CD4-positive, alpha-beta T cell treated with Interleukin-17A for 1 hour (primary cell): ENCODE data around the gene C14orf180.

Experiments used
- DNase-seq: peaks from one replicate; pipeline ENCODE4 v3.0.0-alpha.2; 2020

Gene C14orf180

GRCh38 chr14:104550340-104550860 is 29.2 kb upstream of the C14orf180 start:
- no peak for DNase-seq

DNA sequence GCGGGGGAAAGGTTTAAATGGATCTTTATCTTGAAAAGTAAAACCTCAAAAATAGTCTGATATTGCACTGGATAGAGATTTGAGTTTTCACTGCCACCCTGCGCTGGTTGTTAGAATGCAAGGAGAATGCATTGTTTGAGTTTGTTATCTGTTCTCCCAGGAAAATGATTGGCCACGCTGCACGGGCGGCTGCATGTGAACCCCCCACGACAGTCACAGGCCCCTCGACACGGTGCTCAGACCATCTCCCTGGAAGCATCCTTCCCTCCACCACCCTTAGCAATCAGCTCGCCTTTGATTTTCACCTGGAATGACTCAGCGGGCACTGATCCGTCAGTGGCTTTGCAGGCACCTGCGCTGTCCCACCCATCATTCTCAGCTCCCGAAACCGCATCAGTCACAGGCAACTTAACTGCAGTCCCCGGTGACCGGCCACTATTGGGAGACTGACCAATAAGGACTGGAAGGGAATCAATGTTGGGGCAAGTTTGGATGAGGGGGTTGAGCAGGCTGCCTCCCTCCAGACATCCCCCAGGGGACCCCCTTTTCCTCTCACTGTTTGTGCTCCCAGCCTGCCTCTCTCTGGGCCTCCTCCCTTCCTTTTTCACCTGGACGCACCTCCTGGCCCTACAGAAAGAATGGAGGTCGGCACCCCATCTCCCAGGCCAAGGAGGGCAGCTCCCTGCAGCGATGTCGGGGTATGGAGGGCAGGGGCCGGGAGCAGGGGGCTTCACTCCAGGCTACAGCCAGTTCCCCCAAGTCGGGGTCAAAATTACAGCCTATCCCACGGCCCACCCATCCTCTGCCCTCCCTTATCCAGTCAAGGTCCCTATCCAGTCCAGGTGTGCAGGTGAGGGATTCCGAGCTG is 28.5 kb upstream of the C14orf180 start:
- DNase-seq: no peak

DNA sequence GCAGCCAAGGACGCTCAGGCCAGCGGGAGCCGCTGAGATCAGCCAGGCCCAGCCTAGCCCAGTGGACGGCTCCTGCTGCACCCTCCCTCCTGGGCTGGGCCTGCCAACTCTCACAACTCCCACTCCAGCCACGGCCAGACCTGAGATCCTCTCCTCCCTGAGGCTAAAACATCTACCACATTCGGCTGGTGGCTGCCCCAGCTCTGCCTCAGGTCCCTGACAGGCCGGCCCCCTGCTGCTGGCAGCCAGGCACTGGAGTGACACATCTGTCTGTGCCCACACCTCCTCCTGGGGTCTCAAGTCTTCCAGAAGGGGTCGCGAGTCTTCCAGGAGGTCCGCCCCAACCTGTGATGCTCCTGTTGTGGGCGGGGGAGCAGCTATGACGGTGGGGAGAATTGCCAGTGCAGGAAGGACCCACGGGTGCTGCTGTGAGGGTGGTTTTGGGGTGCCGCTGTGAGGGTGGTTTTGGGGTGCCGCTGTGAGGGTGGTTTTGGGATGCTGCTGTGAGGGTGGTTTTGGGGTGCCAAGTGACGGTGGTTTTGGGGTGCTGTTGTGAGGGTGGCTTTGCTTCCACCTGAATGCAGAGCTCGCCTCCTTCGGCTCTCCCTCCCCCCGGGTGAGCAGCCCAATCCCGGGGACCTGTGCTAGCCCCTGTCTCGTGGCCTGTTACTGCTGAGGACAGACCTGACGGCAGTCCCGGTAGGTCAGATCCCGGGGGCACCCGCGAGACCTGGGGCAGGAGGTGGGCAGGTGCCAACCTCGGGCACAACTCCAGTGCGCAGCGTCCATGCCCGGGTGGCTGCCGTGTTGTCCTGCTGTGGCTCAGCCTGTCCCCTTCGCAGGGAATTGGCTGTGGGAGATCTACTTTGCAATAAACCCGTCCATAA is 27.5 kb upstream of the C14orf180 start:
- no peak for DNase-seq

DNA sequence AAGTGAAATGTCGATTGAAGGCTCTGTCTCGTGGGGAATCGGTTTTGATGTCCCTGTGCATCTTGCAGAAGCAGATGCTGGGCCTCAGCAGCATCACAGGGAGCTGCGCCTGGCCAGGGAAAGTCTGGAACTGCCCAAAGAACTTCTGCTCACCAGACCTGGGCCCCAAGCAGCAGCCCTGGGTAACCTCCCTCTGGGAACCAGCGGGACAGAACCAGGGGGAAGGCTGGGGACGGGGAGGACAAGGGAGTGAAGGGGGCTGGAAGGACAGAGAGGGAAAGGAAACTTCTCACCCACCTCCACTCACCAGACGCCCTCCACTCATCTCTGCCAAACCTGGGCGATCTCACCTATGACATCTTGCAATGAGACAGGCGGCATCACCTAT is 26.8 kb upstream of the C14orf180 start:
- DNase-seq: no peak

DNA sequence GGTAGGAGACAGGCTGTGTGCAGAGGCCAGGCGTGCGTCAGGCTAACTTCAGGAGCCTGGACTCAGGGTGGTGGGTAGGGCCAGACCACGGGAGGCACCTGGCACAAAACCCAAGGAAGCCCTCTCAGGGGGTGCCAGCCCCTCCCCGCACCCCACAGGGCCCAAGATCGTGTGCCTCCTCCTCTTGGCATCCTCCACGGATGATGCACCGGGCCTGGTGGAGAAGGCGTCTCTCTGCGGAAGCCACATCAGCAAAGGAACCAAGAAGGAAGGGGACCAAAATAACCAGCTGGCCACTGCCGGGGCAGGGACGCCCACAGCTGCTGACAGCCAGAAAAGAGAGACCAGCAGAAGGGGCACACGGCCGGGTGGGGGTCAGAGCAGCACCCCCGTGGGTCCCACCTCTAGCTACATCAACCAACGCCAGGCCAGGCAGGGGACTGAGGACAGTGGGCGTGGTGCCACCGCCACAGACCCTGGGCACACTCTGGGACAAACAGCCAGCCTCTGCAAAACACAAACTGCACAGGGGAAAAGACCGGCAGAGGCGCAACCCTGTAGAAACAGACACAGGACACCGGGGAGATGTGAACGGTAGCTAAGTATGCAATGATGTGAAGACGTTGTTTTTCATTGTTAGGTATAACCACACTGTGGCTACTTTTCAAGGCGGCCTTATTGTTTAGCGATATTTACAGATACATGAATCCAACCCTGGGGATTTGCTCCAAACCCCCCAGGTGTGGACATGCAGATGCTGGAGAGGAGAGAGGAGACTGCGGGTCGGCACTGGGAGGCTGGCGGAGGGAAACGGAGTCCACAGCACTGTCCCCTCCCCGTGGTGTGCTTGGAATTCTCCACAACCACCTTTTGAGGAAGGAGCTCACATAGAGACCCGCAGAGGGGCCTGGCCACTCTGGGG is 26.1 kb upstream of the C14orf180 start:
- no peak for DNase-seq

DNA sequence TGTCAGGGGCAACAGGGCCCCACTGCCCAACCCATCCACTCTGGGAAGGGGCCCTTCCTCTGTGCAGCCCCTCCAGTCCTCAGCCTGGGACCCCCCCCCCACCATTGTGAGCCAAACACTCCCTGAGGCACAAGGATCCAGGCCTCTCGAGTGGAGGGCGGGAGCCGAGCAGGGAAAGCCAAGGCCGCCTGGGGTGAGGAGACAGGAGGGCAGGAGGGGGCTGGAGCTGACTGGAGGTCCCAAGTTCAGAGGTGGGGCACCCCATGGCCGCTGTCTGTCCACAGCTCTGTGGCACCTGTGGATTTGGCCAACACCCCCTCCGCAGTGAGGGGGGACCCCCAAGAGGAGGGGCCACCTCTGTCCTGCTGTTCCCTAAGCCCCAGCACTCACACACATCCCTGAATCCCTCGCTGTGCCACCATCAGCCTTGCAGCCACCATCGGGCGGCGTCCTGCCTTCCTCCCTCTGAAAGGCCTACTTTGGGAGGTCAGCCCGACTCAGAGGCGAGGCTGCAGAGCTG is 25.4 kb upstream of the C14orf180 start:
- DNase-seq: no peak

- DNase-seq: no peak
These were observed 24.7 kb upstream of the C14orf180 start for GRCh38 chr14:104554608-104555429.

GRCh38 chr14:104555430-104556255 is 23.9 kb upstream of the C14orf180 start:
- no peak for DNase-seq

GRCh38 chr14:104556256-104557021 is 23.1 kb upstream of the C14orf180 start:
- DNase-seq: no peak

DNA sequence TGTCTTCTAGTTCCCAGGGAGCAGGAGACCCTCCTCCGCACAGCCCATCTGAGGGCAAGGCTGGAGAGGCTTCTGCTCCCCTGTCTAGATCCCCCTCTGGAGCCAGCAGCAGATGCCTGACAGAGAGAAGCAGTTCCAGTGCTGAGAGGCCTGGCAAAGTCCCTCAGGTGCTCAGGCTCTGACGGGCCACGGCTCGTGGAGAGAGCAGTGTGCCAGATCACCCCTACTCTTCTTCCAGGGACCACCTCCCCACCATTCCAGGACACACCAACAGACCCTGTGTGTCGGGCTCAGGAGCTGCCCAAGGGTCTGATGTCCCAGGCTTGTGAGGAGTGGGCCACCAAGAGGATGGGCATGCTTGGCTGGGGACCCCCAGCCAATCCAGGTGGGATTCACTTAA is 22.5 kb upstream of the C14orf180 start:
- DNase-seq: no peak

DNA sequence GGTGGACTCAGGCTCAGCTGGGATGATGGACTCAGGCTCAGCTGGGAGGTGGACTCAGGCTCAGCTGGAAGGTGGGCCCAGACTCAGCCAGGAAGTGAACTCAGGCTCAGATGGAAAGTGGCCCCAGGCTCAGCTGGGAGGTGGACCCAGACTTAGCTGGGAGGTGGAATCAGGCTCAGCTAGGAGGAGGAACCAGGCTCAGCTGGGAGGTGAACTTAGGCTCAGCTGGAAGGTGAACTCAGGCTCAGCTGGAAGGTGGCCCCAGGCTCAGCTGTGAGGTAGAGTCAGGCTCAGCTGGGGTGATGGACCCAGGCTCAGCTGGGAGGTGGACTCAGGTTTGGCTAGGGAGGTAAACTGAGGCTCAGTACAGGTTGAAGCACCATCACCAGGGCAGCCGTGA is 21.8 kb upstream of the C14orf180 start:
- DNase-seq: no peak

DNA sequence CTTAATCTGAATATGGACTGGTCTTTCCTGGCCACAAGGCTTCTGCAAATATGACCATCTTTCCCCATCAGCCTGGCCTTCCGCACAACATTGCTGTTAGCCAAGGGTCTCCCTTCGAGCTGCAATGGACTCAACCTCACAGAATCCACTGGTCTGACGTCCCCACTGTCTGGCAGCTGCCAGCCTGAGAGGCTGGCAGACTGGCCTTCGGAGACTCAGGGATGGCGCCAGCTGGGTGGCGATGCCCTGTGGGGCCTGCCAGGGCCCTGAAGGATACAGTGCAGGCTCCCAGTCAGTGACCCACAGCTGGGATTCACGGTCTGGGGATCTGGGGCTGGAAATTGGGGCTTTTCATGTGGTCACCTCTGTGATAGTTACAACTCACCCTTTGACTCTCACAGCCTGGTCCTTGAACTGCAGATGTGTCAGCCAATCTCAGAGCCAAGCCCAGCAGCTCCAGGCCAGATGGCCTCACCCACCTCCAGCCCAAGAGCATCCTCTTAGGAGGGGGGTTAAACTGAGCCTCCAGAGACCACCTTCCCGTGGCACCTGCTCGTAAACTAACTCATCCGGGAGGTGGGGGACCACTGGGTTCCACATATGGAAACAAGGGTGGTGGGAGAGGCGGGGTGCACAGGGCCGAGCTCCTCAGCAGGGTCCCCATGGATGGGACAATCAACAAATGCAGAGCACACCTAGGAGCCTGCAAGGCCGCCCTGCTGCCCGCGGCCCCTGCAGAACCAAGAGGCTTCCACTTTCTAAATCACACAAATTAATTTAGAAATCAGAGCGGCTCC is 21.1 kb upstream of the C14orf180 start:
- DNase-seq: no peak

DNA sequence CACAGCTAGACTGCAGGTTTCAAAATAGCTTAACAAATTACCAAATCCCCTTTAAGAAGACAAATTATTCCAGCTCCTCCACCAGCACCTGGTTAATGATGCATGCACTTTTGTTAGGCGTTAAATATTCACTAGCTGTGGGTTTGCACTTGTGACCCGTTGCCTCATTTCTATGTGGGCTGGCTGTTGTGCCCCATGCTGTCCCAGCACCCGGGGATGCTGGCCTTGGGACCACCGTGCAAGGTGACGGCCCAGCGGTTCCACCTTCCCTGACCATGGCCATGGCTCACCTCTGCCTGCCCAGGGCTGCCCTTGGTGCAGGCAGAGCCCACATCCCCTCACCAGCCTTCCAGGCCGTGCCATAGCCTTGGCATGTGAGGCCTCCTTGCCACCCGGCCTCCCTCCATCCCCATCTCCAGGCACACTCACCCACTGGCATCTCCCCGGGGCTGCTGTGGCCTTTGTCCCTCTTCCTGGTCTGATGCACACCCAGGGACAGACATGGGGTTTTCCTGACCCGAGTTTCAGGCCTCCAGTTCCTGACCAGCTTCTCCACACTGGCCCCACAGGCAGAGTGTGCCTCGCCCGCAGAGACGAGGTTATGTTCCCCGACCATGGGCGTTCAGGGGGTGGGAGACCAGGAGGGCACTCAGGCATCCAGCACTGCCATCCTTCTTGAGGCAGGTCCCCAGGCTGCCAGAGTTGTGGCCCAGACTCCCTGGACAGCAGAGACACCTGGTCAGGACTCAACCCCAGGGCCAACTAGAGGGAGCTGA is 20.3 kb upstream of the C14orf180 start:
- no peak for DNase-seq

GRCh38 chr14:104559804-104560585 is 19.6 kb upstream of the C14orf180 start:
- no peak for DNase-seq

DNA sequence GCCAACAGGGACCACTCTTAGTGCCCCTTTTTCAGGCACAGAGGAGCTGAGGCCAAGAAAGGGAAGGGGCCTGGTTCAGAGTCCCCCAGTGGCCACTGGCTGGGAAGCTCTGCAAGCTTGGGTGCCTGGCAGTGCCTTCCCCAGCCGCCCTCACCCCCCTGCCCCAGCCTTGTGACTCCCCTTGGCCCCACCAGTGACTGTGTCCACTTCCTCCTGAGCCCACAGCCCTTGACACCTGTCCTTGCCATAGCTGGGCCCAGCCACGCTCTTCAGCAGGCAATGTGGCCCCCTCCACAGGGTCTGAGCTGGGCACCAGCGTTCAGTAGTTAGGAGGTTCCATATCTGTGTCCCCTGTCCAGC is 19.0 kb upstream of the C14orf180 start:
- DNase-seq: no peak

GRCh38 chr14:104561124-104561557 is 18.4 kb upstream of the C14orf180 start:
- no peak for DNase-seq
